ENCODE measurements around the gene SLC6A20.

The SLC6A20 gene

DNA sequence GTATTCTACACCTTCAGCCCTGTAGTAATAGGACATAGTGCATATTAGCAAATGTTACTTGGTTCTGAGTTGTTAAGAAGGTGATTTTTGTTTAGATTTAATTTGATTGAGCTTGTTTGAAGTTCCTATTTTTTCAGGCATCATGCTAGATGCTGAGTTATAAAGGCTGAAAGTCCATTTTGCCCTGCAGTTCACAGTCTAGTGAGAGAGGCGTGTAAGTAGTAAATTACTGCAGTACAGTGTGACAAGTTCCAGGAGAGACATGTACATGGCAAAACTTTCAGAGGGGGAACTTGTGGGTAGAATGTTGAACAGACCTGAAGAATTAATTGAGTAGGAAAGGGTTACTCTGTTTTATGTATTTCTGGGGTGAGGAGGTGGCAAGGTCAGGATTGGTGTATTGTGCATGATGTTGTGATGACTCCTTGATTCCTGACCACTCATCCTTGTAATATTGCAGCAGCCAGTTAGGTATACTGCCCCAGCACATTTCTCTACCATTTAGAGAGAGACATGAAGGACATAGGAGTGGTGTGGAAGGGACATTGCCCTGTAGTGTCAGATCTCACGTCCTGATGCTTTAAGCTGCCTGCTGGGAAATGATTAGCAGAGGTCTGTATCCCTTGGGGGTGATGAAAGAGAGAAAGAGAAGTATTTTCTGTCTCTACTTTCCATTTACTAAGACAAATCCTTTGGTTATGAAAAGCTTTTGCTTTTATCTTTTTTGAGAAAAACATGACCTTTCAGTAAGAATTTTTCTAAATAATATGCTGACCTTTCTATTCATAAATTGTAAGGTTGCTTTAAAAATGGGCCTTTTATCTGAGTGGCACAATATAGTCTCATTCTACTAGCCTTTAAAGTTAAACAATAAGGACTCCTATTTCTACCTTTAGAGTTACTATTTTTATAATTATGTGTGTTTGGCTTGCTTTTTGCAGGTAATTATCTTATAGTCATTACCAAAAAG lies 90.2 kb downstream of the SLC6A20 start:
- DNase-seq (ENCODE audit: low read depth) = no peak
- no peak overlapping the region for H3K4me3 ChIP-seq (ENCODE audit: low read length)
- TF ChIP-seq, protein P1, sequence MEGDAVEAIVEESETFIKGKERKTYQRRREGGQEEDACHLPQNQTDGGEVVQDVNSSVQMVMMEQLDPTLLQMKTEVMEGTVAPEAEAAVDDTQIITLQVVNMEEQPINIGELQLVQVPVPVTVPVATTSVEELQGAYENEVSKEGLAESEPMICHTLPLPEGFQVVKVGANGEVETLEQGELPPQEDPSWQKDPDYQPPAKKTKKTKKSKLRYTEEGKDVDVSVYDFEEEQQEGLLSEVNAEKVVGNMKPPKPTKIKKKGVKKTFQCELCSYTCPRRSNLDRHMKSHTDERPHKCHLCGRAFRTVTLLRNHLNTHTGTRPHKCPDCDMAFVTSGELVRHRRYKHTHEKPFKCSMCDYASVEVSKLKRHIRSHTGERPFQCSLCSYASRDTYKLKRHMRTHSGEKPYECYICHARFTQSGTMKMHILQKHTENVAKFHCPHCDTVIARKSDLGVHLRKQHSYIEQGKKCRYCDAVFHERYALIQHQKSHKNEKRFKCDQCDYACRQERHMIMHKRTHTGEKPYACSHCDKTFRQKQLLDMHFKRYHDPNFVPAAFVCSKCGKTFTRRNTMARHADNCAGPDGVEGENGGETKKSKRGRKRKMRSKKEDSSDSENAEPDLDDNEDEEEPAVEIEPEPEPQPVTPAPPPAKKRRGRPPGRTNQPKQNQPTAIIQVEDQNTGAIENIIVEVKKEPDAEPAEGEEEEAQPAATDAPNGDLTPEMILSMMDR (conservative IDR thresholded peaks at IDR 0.05; ENCODE audit: low read depth, low read length) = no peak
